Dermis blood vessel endothelial cell (primary cell): ENCODE measurements around the gene PTPRG. TPM values are rescaled to one million over a fixed set of nuclear protein-coding genes. Genes with fewer than 3 reads are reported as not detected.
"Not testable (repeated sequence)": the region's sequence is repeated elsewhere in the genome, so short reads cannot be mapped to it uniquely, and the experiment has no call there.

Experiments
- DNase-seq: peaks from one replicate; pipeline ENCODE4 v3.0.0; 2010
- total RNA-seq: library from RNA; depleted of rRNA; stranded (reverse); fragments of >200 nt; gene quantifications from 2 replicates; pipeline ENCODE4 v1.2.3, GENCODE V29; 2014

Gene PTPRG
- total RNA-seq, 1 donor from 2014 or later = 26.0 TPM

DNA sequence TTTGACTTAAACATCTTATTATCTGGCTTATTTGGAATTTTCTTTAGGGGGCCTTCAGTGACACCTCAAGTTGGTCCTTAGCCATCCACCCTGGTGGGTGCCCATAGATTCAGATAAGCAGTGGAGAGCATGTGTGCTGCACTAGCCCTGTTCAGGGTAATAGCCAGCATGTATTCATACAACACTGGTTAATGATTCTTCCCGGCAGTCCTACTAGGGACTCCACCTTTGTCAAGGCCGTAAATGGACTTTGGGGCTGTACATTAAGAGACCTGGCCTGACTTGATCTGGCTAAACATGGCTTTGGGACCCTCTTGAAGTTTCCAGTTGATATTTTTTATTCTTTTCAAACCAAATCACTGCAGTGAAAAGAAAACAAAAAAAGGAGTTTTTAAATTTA is 125.8 kb downstream of the PTPRG start:
- DNase-seq = no peak

DNA sequence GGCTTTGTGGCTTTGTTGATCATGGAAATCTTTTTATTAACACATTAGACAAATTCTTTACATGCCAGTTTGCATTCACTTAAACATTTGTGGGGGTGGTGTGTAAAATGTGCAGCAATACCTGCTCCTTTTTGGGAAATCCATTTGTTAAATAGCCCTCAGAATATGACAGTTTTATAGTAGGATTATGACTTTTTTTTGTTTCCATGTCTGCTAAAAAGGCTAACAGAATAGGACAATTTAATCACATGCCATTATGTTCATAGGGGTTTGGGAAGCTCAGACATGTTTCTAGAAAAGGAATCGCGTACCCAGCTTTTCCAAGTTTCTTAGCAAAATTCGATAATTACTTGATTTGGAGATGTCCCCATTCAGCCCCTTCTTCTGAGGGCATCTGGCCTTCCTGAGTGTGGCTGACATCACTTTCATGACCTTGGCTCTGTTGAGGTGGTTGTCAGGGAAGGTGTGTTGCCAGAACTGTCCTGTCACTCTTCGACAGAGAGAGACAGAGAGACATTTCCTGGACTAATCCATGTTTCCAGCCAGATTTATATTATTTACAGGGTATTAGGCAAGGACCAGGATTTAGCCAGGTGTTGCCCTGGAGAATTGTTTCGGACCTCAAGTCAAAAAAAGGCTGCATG is 126.4 kb downstream of the PTPRG start:
- no peak for DNase-seq

DNA sequence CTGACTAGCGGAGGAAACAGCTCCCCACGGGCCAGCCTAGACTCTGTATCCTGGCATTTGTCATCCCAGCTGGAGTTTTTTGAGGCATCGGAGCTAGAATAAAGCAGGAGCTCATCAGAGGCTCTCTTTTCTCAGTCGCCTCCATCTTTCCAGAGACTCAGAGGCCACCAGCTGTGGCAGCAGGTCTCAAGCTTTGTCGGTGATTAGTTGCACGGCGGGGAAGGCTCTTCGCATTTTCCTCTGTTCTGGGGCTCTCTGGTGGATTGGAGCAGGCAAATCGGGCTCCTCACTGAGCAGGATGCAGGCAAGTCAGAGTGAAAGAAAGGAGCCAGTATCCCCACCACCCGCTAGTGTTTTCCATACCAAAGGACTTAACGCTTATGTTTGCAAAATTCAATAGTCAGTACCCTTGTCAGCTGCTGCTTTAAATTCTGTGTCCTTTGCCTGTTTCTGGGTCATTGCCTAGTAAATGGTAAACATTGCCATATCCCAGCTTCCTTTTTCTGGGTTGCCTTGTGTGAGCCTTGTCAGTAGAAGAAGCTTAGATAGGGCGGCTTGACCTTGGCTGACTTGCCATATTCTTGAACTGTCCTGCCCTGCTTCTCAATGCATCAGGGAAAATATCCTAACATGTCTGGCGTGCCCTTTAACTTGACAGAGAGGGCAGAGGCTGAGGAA is 127.1 kb downstream of the PTPRG start:
- no peak for DNase-seq

DNA sequence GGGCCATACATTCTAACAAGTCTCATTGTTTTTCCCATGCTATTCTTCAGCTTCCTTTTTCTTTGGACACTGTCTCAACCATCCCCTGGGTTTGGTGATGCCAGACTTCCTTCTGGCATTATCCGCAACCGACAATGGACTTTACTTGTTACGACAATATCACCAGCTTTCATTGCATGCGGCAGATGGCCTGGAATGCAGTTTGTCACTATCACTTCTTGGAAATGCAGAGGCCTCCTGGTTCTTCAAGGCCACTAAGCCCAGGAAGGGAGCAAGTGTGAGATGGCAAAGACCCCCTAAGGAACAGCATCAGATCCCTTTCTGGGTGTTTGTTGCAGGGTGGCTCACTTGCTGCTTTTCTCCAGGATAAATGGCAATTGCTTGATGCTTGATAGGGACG is 128.6 kb downstream of the PTPRG start:
- no peak for DNase-seq

DNA sequence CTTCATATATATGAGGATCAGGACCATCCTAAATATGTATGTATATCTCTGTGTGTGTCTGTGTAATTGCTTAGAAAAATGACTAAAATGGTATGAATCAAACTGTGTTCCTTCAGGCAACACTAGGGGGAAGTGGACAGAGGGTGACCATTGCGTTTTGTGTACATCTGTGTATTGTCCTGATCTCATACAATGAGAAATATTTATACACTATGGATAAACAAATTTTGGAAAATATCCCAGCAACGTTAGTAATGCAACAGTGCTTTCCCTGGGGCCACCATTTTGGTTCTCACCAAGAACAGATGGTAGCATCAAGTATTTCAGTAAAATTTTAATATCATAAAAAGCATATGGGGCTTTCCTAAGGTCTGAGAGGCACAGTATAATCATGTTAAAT is 130.1 kb downstream of the PTPRG start:
- no peak for DNase-seq

DNA sequence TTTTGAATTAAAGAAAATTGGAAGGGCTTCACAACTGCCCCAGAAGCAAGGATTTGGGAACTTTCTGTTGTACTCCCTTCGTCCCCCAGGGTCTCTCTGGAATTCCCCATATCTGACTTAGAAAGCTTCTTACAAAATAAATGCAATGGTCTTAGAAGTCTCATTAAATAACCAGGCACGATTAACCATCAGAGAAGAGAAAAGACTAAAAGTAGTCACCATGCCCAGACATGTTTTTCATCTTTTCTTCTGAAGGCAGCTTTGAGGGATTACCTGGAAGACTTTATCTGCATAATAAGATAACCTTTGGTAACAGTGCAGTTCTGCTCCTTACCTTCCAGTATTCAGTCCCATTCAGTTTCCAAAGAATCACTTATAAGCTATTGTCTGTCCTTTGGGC is 135.9 kb downstream of the PTPRG start:
- no peak for DNase-seq

DNA sequence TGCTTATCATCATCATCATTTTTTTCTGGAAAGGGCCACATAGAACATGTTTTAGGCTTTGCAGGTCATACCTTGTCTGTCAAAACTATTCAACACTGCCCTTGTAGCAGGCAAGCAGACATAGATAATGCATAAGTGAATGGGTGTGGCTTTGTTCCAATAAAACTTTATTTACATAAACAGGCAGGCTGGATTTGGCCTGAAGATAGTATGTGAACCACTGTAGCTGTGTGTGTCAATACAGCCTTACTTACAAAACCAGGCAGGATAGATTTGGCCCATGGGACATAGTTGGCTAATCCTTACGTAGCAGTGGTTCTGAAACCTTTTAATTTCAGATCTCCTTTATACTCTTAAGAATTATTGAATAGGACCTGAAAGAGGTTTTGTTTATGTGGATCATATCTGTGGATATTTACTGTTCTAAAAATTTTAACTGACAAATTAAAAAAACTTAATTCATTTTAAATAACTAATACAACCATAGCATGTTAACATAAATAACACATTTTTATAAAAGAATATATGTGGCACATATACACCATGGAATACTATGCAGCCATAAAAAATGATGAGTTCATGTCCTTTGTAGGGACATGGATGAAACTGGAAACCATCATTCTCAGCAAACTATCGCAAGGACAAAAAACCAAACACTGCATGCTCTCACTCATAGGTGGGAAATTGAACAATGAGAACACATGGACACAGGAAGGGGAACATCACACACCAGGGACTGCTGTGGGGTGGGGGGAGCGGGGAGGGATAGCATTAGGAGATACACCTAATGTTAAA is 137.1 kb downstream of the PTPRG start:
- DNase-seq = not testable (repeated sequence)

DNA sequence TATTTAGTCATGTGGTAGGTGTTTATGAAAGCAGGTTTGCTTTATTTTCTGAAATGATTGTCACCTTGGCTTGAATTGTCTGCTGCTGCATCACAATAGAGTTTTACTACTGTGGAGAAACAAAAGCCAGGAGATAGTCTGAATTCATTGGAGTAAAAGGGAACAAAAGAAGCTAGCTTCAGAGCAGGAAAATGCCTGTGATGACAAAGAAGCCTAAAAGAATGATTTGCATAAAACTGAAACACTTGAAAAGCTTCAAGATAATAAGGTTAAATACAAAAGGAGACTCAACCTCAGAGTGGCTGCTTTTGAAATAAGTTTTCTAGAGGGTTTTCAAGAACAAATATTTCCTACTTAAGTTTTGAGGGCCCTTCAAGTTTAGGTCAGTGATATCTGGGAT is 138.3 kb downstream of the PTPRG start:
- DNase-seq = no peak

DNA sequence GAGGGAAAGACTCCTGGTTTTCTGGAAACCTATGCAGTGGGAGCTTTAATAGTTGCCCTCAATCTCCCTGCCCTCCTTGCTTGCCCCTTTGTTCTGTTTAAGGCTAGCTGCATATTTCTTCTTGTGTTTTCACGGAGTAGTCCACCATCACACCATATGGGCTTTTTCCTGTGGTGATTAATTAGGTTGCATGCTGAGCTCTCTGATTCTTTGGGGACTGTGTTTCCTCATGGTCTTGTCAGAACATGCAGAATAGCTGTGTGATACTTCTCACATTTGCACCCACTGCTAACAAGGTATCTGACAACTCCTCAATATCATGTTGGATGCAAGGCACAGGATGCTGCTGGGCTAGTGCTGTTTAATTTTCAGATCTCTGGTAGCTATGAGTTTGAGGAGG is 139.6 kb downstream of the PTPRG start:
- no peak for DNase-seq

DNA sequence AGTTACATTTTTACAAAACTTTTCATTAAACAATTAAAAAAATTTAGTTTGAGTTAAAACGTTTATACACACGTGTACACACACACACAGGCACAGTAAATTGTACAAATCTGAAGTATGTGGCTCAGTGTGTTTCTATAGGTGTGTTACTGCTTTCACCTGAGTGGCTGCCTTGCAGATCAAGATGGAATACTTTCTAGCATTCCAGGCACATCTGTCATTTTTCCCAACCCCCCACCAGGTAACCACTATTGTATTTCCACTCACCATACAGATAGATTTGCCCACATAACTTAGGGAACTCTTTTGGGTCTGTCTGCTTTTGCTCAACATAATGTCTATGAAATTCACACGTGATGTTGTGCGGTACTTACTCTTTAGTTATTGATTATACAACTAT is 141.1 kb downstream of the PTPRG start:
- no peak for DNase-seq

DNA sequence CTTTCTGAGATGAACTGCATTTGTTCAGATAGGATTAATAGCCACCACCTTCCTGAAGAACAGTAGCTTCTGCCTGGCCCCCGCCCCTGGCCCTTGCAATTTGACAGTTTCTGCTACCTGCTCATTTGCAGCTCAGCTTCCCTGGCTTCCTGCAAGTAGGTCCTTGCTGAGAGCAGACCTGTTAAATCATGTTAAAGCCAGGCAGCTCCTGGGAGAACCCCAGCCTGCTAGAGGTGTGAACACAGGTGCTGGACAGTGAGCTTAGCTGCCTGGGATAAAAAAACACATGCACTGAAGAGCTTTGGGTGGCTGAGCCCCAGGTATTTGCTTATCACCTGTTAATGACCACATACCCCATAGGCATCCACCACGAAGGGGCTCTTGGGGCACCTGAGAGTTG is 143.4 kb downstream of the PTPRG start:
- DNase-seq = no peak

DNA sequence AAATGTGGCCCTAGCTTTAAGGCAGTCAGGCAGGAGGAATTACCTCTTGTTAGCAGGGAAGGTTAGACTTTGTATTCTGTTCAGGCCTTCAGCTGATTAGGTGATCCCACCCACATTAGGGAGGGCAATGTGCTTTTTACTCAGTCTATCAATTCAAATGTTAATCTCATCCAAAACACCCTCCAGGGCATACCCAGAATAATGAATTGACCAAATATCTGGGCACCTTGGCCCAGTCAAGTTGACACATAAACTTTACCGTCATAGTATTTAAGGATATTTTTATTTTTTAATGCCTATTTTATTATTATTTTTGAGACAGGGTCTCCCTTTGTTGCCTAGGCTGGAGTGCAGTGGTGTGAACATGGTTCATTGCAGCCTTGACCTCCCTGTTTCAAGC is 146.1 kb downstream of the PTPRG start:
- no peak for DNase-seq

DNA sequence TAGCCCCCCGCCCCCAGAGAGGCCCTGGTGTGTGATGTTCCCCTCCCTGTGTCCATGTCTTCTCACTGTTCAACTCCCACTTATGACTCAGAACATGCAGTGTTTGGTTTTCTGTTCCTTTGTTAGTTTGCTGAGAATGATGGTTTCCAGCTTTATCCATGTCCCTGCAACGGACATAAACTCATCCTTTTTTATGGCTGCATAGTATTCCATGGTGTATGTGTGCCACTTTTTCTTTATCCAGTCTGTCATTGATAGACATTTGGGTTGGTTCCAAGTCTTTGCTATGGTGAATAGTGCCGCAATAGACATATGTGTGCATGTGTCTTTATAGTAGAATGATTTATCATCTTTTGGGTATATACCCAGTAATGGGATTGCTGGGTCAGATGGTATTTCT is 149.5 kb downstream of the PTPRG start:
- DNase-seq = not testable (repeated sequence)

DNA sequence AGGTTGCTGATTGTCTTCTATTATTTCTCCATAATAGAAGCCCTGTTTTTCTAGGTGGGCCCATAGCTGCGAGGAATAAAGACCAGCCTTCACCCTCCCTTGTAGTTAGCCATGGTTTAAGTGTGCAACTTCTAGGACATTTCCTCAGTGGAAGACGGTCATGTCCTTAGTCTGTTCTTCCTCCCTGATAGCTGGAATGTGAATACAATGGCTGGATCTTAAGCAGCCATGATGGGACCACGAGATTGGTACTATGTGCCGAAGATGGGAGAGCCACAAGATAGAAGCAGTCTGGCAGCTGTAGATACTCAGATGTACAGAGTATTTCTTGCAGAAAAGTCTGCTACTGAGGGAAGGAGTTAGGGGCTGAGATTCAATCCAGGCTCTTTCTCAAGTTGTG is 152.9 kb downstream of the PTPRG start:
- no peak for DNase-seq

DNA sequence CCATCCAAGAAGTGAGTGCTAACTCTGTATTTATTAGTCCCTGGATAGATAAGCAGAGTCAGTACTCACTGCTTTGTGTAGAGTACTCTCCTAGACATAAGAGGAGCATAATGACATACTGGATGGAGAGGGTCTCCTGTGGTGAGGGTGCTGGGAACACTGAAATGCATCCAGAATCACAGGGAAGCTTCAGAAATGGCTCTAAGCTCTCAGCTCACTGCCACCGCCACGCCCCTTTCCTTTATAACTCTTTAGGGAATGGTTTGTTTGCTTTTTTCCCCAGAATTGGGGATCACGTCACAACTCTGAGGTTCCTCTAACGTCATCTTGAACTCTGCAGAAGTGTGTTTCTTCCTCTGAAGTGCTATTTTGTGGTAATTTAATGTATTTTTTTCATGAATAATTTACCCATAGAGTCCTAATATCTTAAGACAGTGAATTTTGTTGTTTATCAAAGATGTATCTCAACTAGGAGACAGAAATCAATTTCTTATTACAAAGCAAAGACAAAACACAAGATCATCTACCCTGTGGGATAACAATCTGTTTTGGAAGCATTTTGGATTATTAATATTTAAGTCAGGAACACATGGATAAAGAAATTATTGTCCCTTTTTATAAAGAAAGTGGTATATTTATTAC is 154.6 kb downstream of the PTPRG start:
- DNase-seq = no peak

DNA sequence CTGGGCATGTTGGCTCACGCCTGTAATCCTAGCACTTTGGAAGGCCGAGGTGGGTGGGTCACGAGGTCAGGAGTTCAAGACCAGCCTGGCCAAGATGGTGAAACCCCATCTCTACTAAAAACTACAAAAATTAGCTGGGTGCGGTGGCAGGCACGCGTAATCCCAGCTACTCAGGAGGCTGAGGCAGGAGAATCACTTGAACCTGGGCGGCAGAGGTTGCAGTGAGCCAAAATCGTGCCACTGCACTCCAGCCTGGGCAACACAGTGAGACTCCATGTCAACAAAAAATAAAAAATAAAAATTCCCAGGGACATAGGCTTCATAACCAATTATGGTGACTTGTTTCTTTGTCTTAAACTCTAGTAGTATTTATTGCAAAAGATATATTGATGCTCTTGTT is 155.3 kb downstream of the PTPRG start:
- DNase-seq = not testable (repeated sequence)

DNA sequence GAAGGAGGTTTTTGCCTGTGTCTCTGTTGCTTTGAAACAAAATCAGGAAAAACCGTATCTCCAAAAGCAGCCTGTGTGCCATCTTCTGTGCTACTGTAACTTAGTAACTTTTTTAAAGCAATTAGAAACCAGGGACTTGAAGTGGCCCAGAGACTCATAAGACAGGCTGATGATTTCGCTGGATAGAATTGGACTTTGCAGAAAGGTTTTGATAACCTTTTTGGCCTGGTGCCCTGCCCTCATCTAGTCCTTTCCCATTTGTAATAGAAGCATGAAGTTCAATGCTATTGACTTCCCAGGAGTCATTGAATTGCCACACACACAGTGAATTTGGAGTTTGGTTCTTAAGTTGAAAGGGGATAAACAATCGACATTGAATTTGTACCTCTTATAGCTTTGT is 157.2 kb downstream of the PTPRG start:
- DNase-seq = no peak

DNA sequence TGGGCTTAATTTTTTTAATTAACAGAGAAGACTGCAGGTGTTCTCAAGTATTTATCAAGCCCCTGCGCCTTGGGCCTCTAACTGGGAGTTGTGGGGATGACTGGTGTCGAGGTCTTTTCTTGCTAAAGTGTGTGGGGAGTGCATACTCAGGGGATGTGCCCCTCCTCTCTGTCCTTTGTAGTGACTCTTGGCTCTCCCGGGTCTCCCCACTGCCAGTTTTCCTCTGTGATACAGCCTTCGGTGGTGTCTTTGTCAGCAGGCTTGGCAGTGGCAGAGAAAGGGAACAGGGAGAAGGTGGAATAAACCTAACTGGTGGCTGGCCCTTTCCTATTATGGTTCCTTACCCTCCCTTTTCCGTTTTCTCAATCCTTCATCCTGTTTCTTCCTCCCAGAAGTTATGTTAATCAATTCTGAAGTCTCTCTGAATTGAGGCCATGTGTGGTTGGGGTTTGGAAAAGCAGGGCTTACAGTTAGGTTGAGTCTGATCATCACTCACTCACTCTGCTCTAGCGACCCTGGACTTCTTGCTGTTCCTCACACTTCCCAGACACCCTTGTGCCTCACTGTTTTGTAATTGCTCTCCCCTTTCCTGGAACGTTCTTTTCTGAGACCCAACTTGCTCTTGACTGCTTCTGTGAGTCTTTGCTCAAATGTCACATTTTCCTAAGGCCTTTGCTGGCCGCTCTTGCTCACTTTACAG is 158.1 kb downstream of the PTPRG start:
- DNase-seq = no peak

DNA sequence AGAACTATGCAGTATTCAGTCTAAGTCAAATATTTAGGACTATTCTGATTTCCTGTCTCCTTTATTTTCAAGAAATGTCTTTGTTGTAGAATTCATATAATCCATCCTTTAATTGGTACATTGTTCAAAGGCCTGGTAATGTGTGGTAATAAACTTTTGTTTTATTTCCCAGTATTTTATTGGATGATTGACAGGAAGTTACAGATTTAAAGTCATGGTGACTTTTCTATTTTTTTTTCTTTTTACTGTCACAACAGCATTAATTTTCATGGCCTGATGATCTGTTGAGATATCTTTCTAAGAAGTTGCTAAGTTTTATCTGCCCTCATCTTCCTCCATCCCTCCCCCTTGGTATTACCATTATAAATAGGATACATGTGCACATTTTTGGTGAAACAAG is 161.7 kb downstream of the PTPRG start:
- no peak for DNase-seq

DNA sequence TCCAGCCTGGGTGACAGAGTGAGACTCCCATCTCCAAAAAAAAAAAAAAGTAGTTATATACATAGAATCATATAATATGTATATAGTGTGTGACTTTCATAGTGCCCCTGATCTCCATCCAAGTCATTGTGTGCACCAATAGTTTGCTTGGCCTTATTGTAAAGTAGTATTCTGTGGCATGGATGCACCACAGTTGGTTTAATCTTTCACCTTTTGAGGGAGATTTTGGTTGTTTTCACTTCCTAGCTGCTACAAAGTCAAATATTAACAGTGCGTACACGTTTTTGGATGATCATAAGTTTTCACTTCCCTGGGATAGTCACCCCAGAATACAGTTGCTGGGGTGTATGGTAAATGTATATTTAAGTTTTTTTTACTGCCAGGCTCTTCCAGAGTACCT is 162.8 kb downstream of the PTPRG start:
- DNase-seq = no peak

DNA sequence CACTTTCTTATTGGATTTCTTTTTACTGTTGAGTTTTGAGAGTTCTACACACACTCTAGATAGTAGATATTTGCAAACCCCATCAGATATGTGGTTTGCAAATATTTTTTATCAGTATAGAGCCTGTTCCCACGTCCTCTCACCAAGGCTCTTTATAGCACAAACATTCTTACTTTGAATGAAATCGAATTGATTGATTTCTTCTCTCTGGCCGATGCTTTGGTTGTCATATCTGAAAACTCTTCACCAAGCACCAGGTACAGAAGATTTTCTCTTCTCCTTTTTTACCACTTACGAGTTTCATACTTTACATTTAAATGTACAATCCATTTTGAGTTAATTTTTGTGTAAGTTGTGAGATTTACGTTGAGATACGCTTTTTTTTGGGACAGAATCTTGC is 163.4 kb downstream of the PTPRG start:
- DNase-seq = no peak

DNA sequence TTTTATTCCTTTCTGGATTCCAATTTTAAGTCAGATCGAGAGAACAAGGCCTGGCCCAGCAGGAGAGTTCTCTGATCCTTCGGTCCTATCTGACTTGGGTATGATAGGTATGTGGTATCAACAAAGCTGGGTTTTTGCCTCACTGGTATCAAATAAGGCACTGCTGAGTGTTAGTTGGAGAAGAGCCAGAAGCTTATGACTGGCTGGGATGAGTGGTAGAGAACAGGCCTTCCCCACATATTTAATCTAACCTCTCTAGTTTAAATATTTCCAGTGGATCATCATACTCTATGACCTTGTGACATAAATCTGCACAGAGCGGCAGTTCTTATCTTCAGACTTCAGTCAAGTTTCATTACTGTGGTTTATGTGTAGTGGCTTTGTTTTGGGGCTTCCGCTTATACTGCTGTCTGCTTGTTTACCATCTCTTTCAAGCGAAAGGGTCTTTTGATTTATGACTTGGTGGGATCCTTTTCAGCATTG is 164.5 kb downstream of the PTPRG start:
- no peak for DNase-seq

DNA sequence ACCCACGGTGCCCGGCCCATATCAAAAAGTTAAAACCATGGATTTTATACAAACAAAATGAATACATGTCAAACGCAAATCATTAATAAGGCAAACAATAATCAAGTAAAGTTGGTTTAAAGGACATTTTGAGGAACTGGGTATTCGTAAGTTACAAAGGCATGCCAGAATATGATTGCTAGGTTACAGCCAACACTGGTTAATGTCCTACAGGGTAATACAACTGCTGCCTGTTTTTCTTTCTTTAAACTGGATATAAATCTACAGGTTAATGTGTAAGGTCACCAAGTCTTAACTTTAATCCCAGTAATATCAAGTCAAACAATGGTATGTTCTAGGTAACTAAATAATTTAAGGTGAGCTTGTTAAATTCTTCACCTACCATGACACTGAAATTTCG is 166.1 kb downstream of the PTPRG start:
- DNase-seq = no peak
